NCI-H146 treated with DMSO at 0.1 percent for 48 hours (cell line): ENCODE measurements around the gene C19orf73.
"Not testable (repeated sequence)": the region's sequence is repeated elsewhere in the genome, so short reads cannot be mapped to it uniquely, and the experiment has no call there.

Source experiments
- DNase-seq: peaks from one replicate; lab custom pipeline; 2025; ENCODE audit not compliant: unreplicated experiment; lab: John Stamatoyannopoulos, UW

Gene C19orf73

DNA sequence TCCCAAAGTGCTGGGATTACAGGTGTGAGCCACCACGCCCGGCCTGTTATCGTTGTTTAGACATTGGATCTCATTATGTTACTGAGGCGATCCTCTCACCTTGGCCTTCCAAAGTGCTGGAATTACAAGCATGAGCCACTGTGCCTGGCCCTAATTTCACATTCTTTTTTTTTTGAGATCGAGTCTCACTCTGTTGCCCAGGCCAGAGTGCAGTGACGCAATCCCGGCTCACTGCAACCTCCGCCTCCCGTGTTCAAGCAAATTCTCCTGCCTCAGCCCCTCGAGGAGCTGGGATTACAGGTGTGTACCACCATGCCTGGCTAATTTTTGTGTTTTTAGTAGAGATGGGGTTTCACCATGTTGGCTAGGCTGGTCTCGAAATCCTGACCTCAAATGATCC lies 4.3 kb upstream of the C19orf73 start:
- DNase-seq = not testable (repeated sequence)

DNA sequence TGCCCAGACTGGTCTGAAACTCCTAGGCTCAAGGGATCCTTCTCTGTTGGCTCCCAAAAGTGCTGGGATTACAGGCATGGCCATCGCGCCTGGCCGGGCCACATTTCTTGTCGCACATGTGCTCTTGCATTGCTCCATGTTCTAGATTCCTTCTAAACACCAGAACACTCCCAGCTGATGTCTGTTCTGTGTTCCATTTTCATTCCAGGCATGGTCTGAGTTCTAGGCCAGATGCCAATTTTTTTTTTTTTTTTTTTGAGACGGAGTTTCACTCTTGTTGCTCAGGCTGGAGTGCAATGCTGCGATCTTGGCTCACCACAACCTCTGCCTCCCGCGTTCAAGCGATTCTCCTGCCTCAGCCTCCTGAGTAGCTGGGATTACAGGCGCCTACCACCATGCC lies 2.9 kb upstream of the C19orf73 start:
- DNase-seq = not testable (repeated sequence)

DNA sequence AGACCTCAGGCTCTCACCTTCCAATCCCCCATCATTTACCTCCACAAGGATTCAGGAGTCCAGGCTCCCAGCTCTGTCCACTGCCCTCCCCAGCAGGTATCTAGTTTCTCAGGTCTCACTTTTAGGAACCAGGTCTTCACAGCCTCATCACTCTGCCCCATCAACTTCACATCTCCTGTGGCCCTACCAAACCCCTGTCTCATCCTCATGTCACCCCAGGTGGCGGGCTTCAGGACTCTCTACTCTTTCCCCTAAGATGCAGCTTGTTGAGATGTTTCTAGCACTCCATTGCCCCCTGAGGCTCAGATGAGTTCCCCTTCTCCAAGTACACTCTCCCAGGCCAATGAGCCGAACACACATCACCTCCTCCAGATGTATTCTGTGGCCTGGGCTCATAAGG lies 1.9 kb upstream of the C19orf73 start:
- no peak for DNase-seq

DNA sequence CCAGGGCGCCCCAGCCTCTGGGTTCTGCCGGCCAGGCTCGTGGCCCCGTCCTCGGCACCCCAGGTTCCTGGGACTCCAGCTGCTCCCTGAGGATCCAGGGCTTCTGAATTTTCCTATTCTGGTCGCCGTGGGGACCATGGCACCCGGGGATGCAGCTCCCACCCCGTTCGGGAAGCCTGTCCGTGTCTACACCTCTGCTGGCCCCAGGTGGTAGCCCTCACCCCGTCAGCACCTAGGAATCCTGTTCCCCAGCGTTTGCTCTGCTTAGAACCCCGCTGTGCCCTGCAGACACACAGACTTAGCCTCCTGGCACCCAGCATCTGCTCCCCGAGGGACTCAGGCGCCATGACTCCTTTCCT lies 1.4 kb upstream of the C19orf73 start:
- no peak for DNase-seq

DNA sequence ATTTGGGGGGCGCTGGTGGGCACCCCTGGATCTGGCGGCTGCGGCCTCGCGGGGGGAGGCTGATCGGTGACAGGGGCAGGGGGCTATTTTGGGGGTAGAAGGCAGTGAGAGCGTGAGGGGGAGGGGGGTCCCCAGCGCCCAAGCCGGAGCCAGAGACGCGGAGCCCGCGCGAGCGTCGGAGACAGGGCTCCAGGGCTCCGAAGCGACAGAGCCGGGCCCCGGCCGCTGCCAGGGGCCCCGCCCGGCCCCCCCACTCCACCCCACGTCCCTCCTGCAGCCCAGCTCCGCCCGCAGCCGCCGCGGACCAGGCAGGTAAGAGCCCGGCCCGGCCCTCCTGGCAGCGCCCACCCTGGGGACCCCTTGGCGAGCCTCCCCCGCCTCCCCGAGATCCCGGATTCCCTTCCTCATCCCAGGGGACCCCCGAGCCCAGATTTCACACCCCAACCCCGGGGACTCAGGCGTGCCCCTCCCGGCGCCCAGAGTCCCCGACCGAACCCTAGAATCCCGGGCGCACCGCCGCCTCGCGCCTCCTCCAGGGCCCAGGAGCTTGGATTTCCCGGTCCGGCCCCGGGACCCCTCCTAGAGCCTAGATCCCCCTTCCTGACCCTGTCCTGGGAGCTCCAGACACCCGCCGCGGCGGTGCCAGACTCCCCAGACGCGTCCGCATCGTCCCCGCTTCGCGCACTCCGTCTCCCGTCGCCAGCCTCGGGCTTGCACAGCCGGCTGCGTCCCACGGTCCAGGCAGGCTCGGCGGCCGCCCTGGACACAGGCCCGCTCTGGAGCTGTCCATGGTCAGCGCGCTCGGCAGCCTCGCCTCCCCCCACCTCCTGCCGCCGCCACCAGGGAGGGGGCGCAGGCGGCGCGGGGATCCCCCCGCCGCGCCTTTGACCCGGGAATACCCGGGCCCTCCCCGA lies 725 bp upstream of the C19orf73 start, which contains the start of gene PPFIA3:
Gene PPFIA3, plus strand, starts transcription at position 134 of the 914 bp plus-strand sequence. CDS start 8,330 bp downstream, outside the sequence.
- no peak for DNase-seq

DNA sequence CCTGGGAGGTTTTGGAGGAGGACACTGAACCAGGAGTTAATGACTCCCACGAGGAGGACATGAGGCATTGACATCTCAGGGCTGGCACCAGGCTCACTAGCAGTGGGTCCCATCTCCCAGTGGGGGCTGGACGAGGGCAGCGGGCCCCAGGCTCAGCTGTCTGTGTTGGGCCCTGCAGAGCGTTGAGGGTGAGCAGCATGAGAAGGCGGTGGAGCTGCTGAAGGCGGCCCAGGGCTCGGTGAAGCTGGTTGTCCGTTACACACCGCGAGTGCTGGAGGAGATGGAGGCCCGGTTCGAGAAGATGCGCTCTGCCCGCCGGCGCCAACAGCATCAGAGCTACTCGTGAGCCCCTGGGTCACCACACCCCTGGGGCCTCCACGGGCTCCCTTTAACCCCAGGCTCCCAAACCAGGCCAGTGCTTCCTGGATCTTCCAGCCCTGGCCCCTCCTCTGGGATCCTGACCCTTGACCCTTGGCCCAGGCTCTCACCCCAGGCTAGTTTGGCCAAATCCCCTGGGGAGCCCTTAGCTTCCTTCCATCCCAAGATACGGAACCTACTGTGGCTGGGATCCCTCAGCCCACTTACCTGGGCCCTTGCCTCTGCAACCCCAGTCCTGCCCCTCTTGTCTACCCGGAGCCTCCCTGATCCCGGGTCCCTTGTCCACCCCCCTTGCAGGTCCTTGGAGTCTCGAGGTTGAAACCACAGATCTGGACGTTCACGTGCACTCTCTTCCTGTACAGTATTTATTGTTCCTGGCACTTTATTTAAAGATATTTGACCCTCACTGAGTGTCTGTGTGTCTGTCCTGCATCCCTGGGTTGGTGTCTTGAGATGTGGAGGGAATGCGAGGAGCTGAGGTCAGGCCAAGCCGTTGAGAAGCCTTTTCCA lies 1.0 kb downstream of the C19orf73 start:
- DNase-seq = no peak

DNA sequence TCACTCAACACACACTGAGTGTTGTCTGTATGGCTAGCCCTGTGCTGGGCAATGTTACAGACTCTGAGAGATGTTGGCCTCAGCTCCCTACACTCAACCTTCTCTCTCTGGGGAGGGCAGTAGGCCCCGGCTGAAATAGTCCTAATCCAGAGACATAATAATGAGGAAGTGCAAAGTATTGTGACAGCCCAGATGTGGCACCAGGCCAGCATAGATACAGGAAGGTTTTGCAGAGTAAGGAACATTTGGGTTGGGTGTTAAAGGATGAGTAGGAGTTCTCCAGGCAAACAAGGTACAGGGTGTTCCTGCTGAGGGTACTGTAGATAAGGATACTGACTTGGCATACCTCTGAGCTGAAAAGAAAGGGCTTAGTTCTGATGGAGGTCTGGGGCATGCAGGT lies 2.4 kb downstream of the C19orf73 start:
- DNase-seq = no peak

DNA sequence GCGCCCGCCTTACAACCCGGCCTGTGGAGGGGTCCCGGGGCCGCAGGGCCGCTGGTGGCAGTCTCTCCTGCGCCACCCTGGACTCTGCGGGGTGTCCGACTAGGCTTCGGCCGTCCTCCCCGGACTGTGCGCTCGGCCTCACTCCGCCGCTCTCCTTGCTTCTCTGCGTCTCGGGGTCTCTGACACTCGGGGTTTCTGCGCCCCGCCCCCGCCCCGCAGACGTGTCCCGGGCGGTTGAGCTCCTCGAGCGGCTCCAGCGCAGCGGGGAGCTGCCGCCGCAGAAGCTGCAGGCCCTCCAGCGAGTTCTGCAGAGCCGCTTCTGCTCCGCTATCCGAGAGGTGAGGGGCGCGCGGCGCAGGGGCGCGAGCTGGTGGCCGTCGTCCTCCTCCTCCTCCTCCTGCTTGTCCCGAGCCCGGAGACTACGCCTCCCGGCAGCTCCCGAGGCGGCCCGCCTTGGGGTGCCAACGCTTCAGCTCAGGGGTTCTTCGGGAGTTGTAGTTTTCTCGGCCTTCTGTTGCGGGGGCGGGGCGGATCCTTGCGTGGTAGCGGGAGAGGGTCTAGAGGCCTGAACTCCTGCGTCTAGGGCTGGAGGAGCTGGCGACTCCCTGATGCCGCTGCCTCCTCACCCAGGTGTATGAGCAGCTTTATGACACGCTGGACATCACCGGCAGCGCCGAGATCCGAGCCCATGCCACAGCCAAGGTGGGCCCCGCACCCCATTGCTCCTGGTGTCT lies 4.1 kb downstream of the C19orf73 start:
- DNase-seq = no peak

DNA sequence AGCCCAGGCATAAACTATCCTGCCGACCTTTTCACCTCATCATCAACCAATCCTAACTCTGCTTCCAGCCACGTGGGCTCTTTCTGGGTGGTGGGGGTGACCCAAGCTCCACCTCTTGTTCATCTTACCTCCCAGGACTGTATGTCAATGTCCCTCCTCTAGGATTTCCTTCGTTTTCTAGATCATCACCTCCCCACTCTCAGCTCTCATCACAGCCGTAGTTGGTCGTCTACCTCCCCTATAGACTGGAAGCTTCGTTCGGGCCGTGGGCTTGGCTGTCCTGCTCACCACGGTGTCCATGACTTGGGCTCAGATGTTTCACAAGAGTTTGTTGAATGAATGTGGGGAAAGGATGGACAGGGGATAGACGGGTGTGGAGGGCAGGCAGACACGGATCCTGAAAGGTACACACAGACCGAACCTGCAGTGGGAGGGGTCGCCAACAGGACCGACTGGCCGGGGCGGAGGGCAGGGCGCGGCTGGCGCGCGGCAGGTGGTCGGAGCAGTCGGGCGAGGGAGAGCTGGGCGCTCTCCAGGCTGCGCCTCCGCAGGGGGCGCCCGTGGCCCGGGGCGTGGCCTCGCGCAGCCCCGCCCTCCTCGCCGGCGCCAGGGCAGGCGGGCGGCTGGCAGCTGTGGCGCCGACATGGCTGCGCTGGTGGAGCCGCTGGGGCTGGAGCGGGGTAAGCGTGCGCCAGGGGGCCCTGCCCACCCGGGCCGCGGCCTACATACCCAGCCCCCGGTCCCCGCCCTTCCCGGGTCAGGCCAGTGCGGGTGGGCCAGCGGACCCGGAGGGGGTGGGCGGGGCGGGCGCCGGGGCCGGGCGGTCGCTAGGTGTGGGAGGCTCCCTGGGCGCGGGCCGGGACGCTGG lies 4.9 kb downstream of the C19orf73 start, which contains the start of gene LIN7B:
Gene LIN7B, plus strand, starts transcription at position 609 of the 868 bp plus-strand sequence. Its CDS starts 35 bp downstream, at position 644.
- DNase-seq = peak; percentile 34

DNA sequence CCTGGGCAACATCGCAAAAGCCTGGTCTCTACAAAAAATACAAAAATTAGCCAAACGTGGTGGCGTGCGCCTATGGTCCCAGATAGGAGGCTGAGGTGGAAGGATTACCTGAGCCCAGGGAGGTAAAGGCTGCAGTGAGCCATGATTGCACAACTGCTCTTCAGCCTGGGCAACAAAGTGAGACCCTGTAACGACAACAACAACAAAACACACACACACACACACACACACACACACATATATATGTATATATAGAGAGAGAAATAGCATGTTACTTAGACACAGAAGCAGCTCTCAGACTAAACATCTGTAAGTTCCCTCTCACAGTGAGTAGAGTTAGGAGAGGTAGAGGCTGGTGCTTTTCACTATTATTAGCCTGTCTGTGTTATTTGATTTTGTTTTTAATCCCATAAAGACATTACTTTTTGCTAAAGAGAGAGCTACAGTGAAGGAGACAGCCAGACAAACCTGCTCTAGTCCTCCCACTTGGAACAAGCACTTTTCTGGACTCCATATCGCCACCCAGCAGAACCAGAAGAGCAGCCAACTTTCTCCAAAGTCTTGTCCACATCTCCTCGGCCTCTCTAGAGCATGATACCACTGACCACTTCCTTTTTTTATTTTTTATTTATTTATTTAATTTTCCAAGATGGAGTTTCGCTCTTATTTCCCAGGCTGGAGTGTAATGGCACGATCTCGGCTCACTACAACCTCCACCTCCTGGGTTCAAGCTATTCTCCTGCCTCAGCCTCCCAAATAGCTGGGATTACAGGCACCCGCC lies 7.5 kb downstream of the C19orf73 start:
- DNase-seq = no peak

DNA sequence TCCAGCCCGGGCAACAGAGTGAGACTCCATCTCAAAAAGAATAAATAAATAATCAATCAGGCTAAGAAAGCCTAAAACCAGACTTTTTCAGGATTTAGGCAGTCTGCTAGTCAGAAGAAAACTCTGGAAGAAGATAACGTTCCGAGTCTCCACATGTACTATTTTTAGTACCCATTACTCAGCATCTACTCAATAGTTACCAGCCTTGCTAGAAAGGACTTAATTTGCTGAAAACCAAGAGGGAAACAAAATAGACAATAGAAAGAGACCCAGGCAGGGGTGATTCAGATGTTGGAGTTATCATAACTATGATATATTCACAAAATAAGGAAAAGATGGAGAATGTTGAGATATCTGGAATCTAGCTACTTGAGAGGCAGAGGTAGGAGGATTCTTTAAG lies 8.4 kb downstream of the C19orf73 start:
- no peak for DNase-seq

DNA sequence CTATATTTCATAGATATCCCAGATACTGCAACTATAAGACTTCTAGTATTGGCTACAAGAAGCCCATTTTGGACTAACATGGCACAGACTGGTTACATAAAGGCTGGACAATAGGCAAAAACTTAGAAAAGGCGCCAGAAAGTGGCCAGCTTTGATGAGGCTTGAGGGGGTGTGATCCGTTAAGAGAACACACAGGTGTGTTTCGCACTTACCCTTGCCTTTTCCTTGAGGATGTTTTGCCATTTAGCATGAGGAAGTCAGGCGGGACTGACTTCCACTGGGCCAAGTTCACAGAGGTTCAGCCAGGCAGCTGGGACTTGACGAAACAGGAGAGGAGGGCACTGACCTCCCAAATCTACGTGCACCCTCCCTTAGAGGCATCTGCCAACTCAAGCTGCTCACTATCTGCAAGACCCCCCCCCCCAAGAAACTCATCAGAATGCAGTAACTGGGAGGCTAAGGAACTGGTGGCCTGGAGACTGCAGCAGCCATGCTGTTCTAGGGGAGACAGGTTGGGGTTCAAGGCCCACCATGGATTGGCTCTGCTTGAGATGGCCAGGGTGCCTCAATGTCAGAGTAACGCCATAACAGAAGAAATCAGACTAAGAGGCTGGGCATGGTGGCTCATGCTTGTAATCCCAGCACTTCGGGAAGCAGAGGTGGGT lies 9.2 kb downstream of the C19orf73 start:
- DNase-seq = no peak

DNA sequence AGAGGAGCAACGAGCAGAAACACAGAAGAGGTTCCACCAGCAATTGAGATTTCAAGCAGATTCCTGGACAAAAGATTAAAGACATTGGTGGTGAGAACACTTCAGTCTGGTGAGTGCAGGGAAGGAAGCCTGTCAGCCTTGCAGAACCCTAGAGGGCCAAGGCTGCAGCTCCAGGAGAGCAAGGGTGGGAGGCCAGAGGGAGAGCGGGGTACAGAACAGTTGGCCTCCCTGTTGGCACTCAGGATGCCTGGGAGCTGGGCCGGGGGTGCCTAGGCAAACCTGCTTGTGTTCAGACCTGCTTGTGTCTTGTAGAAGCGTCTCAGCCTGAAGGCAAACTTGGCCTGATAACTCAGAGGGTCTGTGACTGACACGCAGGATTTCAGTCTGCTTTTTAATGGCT lies 9.9 kb downstream of the C19orf73 start:
- DNase-seq = no peak

DNA sequence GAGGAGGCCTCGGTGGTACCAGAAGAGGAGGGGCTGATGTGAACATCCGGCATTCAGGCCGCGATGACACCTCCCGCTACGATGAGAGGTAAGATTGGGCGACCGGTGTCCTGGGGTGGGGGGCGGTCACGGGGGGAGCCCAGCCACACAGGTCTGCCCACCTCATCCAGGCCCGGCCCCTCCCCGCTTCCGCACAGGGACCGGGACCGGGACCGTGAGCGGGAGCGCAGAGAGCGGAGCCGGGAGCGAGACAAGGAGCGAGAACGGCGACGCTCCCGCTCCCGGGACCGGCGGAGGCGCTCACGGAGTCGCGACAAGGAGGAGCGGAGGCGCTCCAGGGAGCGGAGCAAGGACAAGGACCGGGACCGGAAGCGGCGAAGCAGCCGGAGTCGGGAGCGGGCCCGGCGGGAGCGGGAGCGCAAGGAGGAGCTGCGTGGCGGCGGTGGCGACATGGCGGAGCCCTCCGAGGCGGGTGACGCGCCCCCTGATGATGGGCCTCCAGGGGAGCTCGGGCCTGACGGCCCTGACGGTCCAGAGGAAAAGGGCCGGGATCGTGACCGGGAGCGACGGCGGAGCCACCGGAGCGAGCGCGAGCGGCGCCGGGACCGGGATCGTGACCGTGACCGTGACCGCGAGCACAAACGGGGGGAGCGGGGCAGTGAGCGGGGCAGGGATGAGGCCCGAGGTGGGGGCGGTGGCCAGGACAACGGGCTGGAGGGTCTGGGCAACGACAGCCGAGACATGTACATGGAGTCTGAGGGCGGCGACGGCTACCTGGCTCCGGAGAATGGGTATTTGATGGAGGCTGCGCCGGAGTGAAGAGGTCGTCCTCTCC lies 11.1 kb downstream of the C19orf73 start:
- no peak for DNase-seq

DNA sequence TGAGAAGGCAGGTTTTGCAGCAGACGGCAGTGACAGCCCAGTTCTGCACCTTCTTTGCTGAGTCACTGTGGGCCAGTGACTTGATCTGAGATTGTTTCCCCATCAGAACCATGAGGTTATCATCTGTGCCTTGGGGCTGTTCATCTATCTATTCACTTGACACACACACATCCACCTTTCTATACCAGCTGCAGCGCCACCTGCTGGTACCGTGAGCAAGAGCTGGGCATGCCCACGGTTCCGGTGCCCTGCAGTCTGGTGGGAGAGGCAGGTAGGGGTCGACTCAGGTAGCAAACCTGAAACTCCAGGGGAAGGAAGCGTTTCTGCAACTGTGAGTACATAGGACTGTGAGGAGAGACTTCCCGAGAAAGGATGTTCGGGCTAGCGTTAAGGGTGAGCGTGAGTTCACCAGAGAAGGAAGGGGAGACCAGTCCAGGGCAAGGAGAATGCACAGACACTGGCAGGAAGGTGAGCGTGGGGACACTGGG lies 12.3 kb downstream of the C19orf73 start:
- DNase-seq = no peak

DNA sequence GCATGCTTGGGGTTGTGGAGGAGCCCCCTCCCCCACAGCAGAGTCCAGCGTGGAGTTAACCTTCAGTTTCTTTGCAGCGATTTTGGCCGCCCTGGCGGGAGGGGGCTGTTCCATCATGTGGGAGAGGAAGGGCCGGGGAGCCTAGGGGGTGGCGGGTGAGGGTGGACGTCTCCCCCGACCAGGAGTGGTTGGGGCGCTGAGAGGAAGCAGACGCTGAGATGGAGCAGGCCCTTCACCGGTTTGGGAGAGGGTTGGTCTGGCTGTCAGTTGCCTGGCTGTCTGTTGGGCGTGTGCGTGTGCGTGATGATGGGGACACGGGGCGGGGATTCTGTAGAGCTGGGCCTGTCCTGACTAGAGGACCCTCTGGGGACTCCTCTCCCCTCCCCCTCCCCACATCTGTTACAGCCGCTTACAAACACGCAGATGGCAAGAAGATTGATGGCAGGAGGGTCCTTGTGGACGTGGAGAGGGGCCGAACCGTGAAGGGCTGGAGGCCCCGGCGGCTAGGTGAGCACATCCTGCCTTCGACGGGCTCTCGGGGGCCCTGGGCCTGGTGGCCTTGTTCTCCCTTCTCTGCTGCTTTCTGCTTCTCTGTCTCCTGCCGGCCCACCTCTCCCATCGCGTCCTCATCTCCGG lies 14.6 kb downstream of the C19orf73 start:
- DNase-seq = no peak

DNA sequence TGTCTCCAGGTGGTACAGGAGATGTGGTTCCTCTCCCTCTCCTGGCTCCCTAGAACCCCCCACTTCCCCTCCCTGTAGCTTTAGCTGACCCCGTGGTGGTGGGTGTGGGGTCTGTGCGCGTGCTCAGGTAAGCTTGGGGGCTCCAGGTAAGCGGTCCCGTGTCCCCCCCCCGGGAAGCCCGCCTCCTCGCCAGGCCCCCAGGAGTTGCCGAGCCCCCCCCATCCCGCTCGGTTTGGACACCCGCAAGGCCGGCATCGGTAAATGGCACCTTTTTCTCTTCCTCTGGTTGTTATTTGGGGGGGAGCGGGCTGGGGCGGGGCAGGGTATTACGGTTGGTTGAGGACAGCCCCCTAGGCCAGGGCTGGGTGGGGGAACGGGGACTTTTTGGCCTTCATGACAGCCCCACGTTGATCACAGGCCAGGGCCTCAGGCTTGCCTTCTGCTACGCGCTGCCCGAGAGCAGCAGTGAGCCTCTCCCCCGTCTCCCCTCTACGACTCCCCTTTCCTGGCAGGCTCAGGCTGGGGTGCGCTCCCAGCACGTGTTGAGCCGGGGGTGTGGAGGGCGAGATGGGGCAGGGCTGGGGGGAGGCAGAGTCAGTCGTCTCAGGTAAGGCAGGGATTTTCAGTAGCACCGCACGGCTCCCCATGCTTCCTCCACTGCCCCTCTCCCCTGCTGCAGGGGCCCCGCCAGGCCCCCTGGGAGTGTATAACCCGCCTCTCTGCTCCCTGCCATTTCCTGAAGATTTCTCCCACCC lies 15.4 kb downstream of the C19orf73 start:
- DNase-seq = no peak
